Measurements from ENCODE around the gene HMCN1.

DNA sequence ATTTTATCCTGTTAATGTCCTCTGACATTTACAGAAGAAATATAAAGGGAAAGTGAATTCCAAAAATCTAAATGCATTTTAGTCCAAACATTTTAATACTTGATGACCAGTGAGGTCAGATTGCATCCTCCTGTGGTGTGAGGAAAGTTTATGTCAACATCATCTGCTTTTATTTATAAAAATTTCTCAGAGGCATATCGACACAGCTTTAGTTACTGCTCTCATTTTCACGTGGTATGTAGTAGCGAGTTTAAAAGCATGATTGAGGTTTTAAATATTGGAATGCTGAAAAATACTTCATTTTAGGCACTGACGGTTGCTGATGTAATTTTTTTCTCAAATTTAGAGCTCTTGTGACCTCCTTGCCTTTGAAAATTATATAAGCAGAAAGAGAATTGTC lies 234.8 kb downstream of the HMCN1 start:
- TF ChIP-seq ISL1 (CRISPR knock-in tag; IDR thresholded peaks at IDR 0.05) (no peak), RARB (CRISPR knock-in tag; IDR thresholded peaks at IDR 0.05) (peak; percentile 68; the same call in 1 of the 2 replicates), TOX (CRISPR knock-in tag; IDR thresholded peaks at IDR 0.05; ENCODE audit: borderline replicate concordance) (peak; percentile 98), ZFP30 (CRISPR knock-in tag; IDR thresholded peaks at IDR 0.05) (no peak), TCF4 (CRISPR knock-in tag; IDR thresholded peaks at IDR 0.05; ENCODE audit: borderline replicate concordance) (no peak), GLIS3 (CRISPR knock-in tag; IDR thresholded peaks at IDR 0.05) (no peak), ZC3H10 (CRISPR knock-in tag; IDR thresholded peaks at IDR 0.05) (no peak)
- TF ChIP-seq, protein P1, sequence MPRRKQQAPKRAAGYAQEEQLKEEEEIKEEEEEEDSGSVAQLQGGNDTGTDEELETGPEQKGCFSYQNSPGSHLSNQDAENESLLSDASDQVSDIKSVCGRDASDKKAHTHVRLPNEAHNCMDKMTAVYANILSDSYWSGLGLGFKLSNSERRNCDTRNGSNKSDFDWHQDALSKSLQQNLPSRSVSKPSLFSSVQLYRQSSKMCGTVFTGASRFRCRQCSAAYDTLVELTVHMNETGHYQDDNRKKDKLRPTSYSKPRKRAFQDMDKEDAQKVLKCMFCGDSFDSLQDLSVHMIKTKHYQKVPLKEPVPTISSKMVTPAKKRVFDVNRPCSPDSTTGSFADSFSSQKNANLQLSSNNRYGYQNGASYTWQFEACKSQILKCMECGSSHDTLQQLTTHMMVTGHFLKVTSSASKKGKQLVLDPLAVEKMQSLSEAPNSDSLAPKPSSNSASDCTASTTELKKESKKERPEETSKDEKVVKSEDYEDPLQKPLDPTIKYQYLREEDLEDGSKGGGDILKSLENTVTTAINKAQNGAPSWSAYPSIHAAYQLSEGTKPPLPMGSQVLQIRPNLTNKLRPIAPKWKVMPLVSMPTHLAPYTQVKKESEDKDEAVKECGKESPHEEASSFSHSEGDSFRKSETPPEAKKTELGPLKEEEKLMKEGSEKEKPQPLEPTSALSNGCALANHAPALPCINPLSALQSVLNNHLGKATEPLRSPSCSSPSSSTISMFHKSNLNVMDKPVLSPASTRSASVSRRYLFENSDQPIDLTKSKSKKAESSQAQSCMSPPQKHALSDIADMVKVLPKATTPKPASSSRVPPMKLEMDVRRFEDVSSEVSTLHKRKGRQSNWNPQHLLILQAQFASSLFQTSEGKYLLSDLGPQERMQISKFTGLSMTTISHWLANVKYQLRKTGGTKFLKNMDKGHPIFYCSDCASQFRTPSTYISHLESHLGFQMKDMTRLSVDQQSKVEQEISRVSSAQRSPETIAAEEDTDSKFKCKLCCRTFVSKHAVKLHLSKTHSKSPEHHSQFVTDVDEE (CRISPR knock-in tag; IDR thresholded peaks at IDR 0.05): no peak
- TF ChIP-seq, protein P2, sequence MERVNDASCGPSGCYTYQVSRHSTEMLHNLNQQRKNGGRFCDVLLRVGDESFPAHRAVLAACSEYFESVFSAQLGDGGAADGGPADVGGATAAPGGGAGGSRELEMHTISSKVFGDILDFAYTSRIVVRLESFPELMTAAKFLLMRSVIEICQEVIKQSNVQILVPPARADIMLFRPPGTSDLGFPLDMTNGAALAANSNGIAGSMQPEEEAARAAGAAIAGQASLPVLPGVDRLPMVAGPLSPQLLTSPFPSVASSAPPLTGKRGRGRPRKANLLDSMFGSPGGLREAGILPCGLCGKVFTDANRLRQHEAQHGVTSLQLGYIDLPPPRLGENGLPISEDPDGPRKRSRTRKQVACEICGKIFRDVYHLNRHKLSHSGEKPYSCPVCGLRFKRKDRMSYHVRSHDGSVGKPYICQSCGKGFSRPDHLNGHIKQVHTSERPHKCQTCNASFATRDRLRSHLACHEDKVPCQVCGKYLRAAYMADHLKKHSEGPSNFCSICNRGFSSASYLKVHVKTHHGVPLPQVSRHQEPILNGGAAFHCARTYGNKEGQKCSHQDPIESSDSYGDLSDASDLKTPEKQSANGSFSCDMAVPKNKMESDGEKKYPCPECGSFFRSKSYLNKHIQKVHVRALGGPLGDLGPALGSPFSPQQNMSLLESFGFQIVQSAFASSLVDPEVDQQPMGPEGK (CRISPR knock-in tag; IDR thresholded peaks at IDR 0.05; ENCODE audit: borderline replicate concordance): no peak
- TF ChIP-seq, protein P3, sequence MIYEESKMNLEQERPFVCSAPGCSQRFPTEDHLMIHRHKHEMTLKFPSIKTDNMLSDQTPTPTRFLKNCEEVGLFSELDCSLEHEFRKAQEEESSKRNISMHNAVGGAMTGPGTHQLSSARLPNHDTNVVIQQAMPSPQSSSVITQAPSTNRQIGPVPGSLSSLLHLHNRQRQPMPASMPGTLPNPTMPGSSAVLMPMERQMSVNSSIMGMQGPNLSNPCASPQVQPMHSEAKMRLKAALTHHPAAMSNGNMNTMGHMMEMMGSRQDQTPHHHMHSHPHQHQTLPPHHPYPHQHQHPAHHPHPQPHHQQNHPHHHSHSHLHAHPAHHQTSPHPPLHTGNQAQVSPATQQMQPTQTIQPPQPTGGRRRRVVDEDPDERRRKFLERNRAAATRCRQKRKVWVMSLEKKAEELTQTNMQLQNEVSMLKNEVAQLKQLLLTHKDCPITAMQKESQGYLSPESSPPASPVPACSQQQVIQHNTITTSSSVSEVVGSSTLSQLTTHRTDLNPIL (CRISPR knock-in tag; IDR thresholded peaks at IDR 0.05; ENCODE audit: low read depth): no peak
